A673 (cell line): Measurements from ENCODE around the gene ABCA7.

ENCODE experiments used
- CTCF ChIP-seq: fragments of 300-800, 200-600 bp; sonication (generic); conservative IDR thresholded peaks from 2 replicates; pipeline ENCODE4 v1.5.1; 2017; ENCODE audit warnings: low read depth, mild to moderate bottlenecking, antibody characterized with exemption, low read length, moderate library complexity, mixed read lengths
- EZH2 ChIP-seq: fragments of 200-600 bp; sonication (generic); IDR thresholded peaks from 2 replicates; pipeline ENCODE4 v1.6.1; 2017; ENCODE audit warnings: borderline replicate concordance, low read depth, mild to moderate bottlenecking, mixed read lengths, antibody characterized with exemption, low read length; ENCODE audit not compliant: poor library complexity, severe bottlenecking

DNA sequence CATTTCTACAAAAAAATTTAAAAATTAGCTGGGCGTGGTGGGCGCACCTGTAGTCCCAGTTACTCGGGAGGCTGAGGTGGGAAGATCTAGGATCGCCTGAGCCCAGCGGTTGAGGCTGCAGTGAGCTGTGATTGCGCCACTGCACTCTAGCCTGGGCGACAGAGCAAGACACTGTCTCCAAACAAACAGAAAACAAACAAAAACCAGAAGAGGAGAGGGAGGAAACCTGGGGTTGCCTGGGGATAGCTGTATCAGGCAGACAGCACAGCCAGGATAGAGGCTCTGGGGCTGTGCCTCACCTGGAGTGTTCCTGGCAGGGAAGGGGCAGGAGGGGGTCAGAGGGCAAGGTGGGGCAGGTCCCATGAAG is 57.9 kb downstream of the ABCA7 start:
- TF ChIP-seq CTCF (no peak), EZH2 (no peak)
